Measurements from ENCODE around the gene EPHA3.

EPHA3 gene

DNA sequence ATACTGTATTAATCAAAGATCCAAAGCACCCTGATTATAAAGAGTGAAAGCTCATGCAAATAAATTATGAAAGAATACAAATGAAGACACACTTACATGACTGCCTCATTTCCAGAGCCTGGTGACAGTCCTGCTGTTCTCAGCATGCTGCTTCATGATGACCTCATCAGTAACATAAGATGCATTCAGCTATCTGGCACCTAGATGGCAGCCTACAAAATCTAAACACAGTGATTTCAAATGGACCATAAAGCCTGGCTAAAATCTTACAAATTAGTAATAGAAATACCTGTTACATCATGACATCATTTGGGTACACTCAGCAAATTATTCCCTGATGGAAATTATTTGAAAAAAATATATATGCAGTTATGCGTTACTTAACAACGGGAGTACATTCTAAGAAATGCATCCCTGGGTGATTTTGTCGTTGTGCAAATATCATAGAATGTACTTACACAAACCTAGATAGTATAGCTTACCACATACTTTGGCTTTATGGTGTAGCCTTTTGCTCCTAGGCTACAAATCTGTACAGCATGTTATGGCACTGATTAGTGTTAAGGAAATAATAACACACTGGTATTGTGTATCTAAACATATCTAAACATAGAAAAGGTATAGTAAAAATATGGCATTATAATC lies 207.2 kb downstream of the EPHA3 start:
- H3K27ac ChIP-seq = no peak overlapping the region
- POLR2A ChIA-PET (ENCODE audit: low non-redundant PET) = no interaction called here
- DNase-seq (ENCODE audit: low spot score) = peak; percentile 4
- 0 out of 2 replicates have a peak, but pooled peaks have one; percentile 8 for TF ChIP-seq CTCF (conservative IDR thresholded peaks at IDR 0.05; ENCODE audit: low read depth)
- CTCF ChIA-PET = no interaction called here

- ChIA-PET POLR2A (ENCODE audit: low non-redundant PET) (no interaction called here), CTCF (no interaction called here)
- H3K27ac ChIP-seq = no peak overlapping the region
- TF ChIP-seq CTCF (conservative IDR thresholded peaks at IDR 0.05; ENCODE audit: low read depth) = no peak
- DNase-seq (ENCODE audit: low spot score) = no peak
These were observed 208.5 kb downstream of the EPHA3 start for GRCh38 chr3:89315750-89316470.

GRCh38 chr3:89320186-89320585 lies 212.8 kb downstream of the EPHA3 start:
- ChIA-PET CTCF (no interaction called here), POLR2A (ENCODE audit: low non-redundant PET) (no interaction called here)
- H3K27ac ChIP-seq = no peak overlapping the region
- no peak for DNase-seq (ENCODE audit: low spot score)
- TF ChIP-seq CTCF (conservative IDR thresholded peaks at IDR 0.05; ENCODE audit: low read depth) = no peak

GRCh38 chr3:89326997-89327396 lies 219.6 kb downstream of the EPHA3 start:
- H3K27ac ChIP-seq = no peak overlapping the region
- DNase-seq (ENCODE audit: low spot score) = no peak
- TF ChIP-seq CTCF (conservative IDR thresholded peaks at IDR 0.05; ENCODE audit: low read depth) = no peak
- CTCF ChIA-PET = no interaction called here
- POLR2A ChIA-PET (ENCODE audit: low non-redundant PET) = no interaction called here

DNA sequence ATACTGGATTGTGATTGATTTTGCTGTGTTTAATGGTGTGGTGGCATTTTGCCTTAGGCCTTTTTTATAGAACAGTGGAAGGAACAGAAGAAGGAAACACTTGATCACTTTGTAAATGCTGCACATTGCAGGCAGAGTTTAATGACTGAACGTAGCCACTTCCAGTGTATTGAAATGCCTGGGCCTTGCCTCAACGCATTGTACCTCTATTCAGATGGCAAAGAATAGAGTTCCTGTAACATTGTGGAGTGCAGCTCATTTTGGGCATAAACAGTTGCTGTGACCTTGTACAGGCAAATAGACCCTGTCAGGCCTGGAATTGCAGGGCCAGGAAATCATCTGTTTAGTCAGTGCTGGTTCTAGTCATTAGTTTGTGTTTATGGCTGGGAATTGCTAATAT lies 225.0 kb downstream of the EPHA3 start:
- H3K27ac ChIP-seq = no peak overlapping the region
- no peak for TF ChIP-seq CTCF (conservative IDR thresholded peaks at IDR 0.05; ENCODE audit: low read depth)
- DNase-seq (ENCODE audit: low spot score) = no peak
- CTCF ChIA-PET = no interaction called here
- POLR2A ChIA-PET (ENCODE audit: low non-redundant PET) = no interaction called here

DNA sequence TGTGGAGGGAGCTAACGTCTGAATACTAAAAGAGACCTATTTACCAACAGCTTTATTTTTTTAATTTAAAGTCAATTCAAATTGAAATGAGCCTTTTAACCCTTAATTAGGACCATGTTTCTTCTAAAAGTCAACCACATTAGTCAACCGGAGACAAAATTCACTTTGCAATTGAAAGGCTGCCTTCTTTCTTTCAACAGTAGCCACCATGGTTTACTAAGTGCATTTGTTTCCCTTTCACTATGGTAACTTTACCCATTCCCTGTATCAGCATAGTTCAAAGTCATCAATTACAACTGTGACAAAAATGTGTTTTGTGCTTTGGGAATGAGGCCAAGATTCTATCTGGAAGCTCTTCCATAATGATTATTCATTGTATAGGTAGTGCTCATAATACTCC lies 225.4 kb downstream of the EPHA3 start:
- CTCF ChIA-PET = no interaction called here
- no peak for TF ChIP-seq CTCF (conservative IDR thresholded peaks at IDR 0.05; ENCODE audit: low read depth)
- H3K27ac ChIP-seq = no peak overlapping the region
- POLR2A ChIA-PET (ENCODE audit: low non-redundant PET) = no interaction called here
- DNase-seq (ENCODE audit: low spot score) = no peak
